WTC11 (cell line): ENCODE results near the gene RSPH1. TPM values are rescaled to one million over a fixed set of nuclear protein-coding genes. Genes with fewer than 3 reads are reported as not detected.

Experiments used
- ATAC-seq: fragments of 200-7000 bp; cut with Tn5 transposase; 2 replicates; pipeline ENCODE4 v1.10.0; 2021; ENCODE audit warnings: mild to moderate bottlenecking, moderate library complexity
- CTCF ChIA-PET: fragments of 300-600 bp; sonication (Branson Sonifier 250); formaldehyde crosslinking; loops from one replicate; lab custom pipeline; 2021; ENCODE audit warnings: antibody characterized with exemption; lab: Charles Lee
- POLR2A ChIA-PET: fragments of 350-600 bp; sonication (Branson Sonifier 250); formaldehyde crosslinking; loops from one replicate; lab custom pipeline; 2021; ENCODE audit warnings: antibody characterized with exemption; lab: Charles Lee
- DNase-seq: peaks from one replicate; pipeline ENCODE4 v3.0.0; 2021; ENCODE audit warnings: low spot score
- H3K27ac Mint-ChIP-seq: 2 replicates; pipeline ENCODE4 v1.8.0; 2021; ENCODE audit warnings: mixed read lengths
- H3K27me3 Mint-ChIP-seq: 2 replicates; pipeline ENCODE4 v1.8.0; 2021; ENCODE audit warnings: low read depth, mild to moderate bottlenecking, moderate library complexity, mixed read lengths
- H3K36me3 Mint-ChIP-seq: 2 replicates; pipeline ENCODE4 v1.8.0; 2021; ENCODE audit warnings: mixed read lengths
- H3K4me1 Mint-ChIP-seq: 2 replicates; pipeline ENCODE4 v1.8.0; 2022; ENCODE audit warnings: mixed read lengths
- H3K4me3 Mint-ChIP-seq: 2 replicates; pipeline ENCODE4 v1.8.0; 2021; ENCODE audit warnings: mild to moderate bottlenecking, moderate library complexity, mixed read lengths
- H3K9me3 Mint-ChIP-seq: 2 replicates; pipeline ENCODE4 v1.8.0; 2021; ENCODE audit warnings: mixed read lengths
- ATF1 ChIP-seq: sonication (generic); formaldehyde crosslinking; IDR thresholded peaks from 2 replicates; pipeline ENCODE4 v1.8.1; 2023; ENCODE audit warnings: mild to moderate bottlenecking, moderate library complexity, missing genetic modification reagents
- ESRRA ChIP-seq: sonication (generic); formaldehyde crosslinking; IDR thresholded peaks from 2 replicates; pipeline ENCODE4 v1.8.1; 2022; ENCODE audit warnings: mild to moderate bottlenecking, missing genetic modification reagents, borderline replicate concordance
- FOXP4 ChIP-seq: sonication (generic); formaldehyde crosslinking; IDR thresholded peaks from 2 replicates; pipeline ENCODE4 v1.8.0; 2022; ENCODE audit warnings: mild to moderate bottlenecking, missing genetic modification reagents
- GRHL2 ChIP-seq: fragments of 250-450 bp; sonication (Bioruptor Pico); IDR thresholded peaks from 2 replicates; pipeline ENCODE4 v1.8.0; 2022; ENCODE audit warnings: mild to moderate bottlenecking, moderate library complexity; ENCODE audit not compliant: insufficient replicate concordance, severe bottlenecking
- GTF2I ChIP-seq: fragments of 250-450 bp; sonication (Bioruptor Pico); conservative IDR thresholded peaks from 2 replicates; pipeline ENCODE4 v1.4.0; 2021; ENCODE audit warnings: mild to moderate bottlenecking
- NFATC4 ChIP-seq: fragments of 250-450 bp; sonication (Bioruptor Pico); IDR thresholded peaks from 2 replicates; pipeline ENCODE4 v1.9.0; 2021; ENCODE audit warnings: mild to moderate bottlenecking
- NR2C2 ChIP-seq: sonication (generic); formaldehyde crosslinking; IDR thresholded peaks from 2 replicates; pipeline ENCODE4 v1.8.0; 2022; ENCODE audit warnings: mild to moderate bottlenecking, missing genetic modification reagents
- PREB ChIP-seq: sonication (generic); formaldehyde crosslinking; IDR thresholded peaks from 2 replicates; pipeline ENCODE4 v1.8.1; 2022; ENCODE audit warnings: mild to moderate bottlenecking, missing genetic modification reagents, moderate library complexity, borderline replicate concordance
- PRRX2 ChIP-seq: fragments of 250-450 bp; sonication (Bioruptor Pico); IDR thresholded peaks from 2 replicates; pipeline ENCODE4 v1.8.0; 2021; ENCODE audit warnings: mild to moderate bottlenecking
- SMAD4 ChIP-seq: sonication (generic); formaldehyde crosslinking; IDR thresholded peaks from 2 replicates; pipeline ENCODE4 v1.8.0; 2022; ENCODE audit warnings: mild to moderate bottlenecking, missing genetic modification reagents
- SOX15 ChIP-seq: fragments of 250-450 bp; sonication (Bioruptor Pico); IDR thresholded peaks from 2 replicates; pipeline ENCODE4 v1.9.0; 2021; ENCODE audit warnings: mild to moderate bottlenecking
- TEAD1 ChIP-seq: sonication (generic); formaldehyde crosslinking; IDR thresholded peaks from 2 replicates; pipeline ENCODE4 v1.8.0; 2022; ENCODE audit warnings: mild to moderate bottlenecking, missing genetic modification reagents
- USF1 ChIP-seq: sonication (generic); formaldehyde crosslinking; IDR thresholded peaks from 2 replicates; pipeline ENCODE4 v1.8.0; 2022; ENCODE audit warnings: mild to moderate bottlenecking, missing genetic modification reagents
- ZNF138 ChIP-seq: sonication (generic); formaldehyde crosslinking; conservative IDR thresholded peaks from 2 replicates; pipeline ENCODE4 v1.8.1; 2022; ENCODE audit warnings: mild to moderate bottlenecking, moderate library complexity, missing genetic modification reagents
- ZNF232 ChIP-seq: sonication (generic); formaldehyde crosslinking; IDR thresholded peaks from 2 replicates; pipeline ENCODE4 v1.8.0; 2022; ENCODE audit warnings: mild to moderate bottlenecking, missing genetic modification reagents
- ZNF263 ChIP-seq: sonication (generic); formaldehyde crosslinking; IDR thresholded peaks from 2 replicates; pipeline ENCODE4 v1.8.1; 2022; ENCODE audit warnings: low read depth, mild to moderate bottlenecking, moderate library complexity, missing genetic modification reagents
- ZNF425 ChIP-seq: fragments of 250-450 bp; sonication (Bioruptor Pico); conservative IDR thresholded peaks from 2 replicates; pipeline ENCODE4 v1.9.0; 2021; ENCODE audit warnings: mild to moderate bottlenecking
- total RNA-seq: library from RNA; stranded (reverse); gene quantifications from 3 replicates; pipeline ENCODE4 v1.2.3, GENCODE V29; 2021
- TF ChIP-seq, protein P1 (sequence below): sonication (generic); formaldehyde crosslinking; IDR thresholded peaks from 2 replicates; pipeline ENCODE4 v1.8.0; 2023; ENCODE audit warnings: mild to moderate bottlenecking, missing genetic modification reagents
- TF ChIP-seq, protein P2 (sequence below): fragments of 200-600 bp; IDR thresholded peaks from 2 replicates; pipeline ENCODE4 v1.8.0; 2022; ENCODE audit warnings: antibody characterized with exemption
- TF ChIP-seq, protein P3 (sequence below): sonication (generic); formaldehyde crosslinking; IDR thresholded peaks from 2 replicates; pipeline ENCODE4 v1.8.0; 2023; ENCODE audit warnings: missing genetic modification reagents

The RSPH1 gene
- total RNA-seq, 1 experiment from 2014 or later = 0.11 TPM

DNA sequence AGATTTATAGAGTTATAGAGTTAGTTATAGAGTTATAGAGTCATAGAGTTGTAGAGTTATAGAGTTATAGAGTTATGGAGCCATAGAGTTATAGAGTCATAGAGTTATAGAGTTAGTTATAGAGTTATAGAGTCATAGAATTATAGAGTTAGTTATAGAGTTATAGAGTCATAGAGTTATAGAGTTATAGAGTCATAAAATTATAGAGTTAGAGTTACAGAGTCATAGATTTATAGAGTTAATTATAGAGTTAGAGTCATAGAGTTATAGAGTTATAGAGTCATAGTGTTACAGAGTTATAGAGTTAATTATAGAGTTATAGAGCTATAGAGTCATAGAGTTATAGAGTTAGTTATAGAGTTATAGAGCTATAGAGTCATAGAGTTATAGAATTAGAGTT is 60.2 kb downstream of the RSPH1 start (continued):
- TF ChIP-seq, protein P1, sequence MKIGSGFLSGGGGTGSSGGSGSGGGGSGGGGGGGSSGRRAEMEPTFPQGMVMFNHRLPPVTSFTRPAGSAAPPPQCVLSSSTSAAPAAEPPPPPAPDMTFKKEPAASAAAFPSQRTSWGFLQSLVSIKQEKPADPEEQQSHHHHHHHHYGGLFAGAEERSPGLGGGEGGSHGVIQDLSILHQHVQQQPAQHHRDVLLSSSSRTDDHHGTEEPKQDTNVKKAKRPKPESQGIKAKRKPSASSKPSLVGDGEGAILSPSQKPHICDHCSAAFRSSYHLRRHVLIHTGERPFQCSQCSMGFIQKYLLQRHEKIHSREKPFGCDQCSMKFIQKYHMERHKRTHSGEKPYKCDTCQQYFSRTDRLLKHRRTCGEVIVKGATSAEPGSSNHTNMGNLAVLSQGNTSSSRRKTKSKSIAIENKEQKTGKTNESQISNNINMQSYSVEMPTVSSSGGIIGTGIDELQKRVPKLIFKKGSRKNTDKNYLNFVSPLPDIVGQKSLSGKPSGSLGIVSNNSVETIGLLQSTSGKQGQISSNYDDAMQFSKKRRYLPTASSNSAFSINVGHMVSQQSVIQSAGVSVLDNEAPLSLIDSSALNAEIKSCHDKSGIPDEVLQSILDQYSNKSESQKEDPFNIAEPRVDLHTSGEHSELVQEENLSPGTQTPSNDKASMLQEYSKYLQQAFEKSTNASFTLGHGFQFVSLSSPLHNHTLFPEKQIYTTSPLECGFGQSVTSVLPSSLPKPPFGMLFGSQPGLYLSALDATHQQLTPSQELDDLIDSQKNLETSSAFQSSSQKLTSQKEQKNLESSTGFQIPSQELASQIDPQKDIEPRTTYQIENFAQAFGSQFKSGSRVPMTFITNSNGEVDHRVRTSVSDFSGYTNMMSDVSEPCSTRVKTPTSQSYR (CRISPR knock-in tag) = no peak
- TF ChIP-seq ZNF232 (CRISPR knock-in tag) (no peak), ZNF138 (CRISPR knock-in tag) (no peak), SOX15 (no peak), ATF1 (CRISPR knock-in tag) (no peak), PRRX2 (no peak), GRHL2 (CRISPR knock-in tag) (no peak), USF1 (CRISPR knock-in tag) (no peak)
- TF ChIP-seq, protein P2, sequence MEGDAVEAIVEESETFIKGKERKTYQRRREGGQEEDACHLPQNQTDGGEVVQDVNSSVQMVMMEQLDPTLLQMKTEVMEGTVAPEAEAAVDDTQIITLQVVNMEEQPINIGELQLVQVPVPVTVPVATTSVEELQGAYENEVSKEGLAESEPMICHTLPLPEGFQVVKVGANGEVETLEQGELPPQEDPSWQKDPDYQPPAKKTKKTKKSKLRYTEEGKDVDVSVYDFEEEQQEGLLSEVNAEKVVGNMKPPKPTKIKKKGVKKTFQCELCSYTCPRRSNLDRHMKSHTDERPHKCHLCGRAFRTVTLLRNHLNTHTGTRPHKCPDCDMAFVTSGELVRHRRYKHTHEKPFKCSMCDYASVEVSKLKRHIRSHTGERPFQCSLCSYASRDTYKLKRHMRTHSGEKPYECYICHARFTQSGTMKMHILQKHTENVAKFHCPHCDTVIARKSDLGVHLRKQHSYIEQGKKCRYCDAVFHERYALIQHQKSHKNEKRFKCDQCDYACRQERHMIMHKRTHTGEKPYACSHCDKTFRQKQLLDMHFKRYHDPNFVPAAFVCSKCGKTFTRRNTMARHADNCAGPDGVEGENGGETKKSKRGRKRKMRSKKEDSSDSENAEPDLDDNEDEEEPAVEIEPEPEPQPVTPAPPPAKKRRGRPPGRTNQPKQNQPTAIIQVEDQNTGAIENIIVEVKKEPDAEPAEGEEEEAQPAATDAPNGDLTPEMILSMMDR = no peak
- TF ChIP-seq, all 79 proteins: peak for 0

- Mint-ChIP-seq H3K27me3 (peaks cover 11% of the 10 kb centered on the region; the same call in 1 of the 2 replicates), H3K9me3 (peaks cover 37% of the 10 kb centered on the region), H3K36me3 (peaks cover 3% of the 10 kb centered on the region; the same call in 1 of the 2 replicates), H3K4me3 (no peak overlapping the region), H3K4me1 (no peaks in the 10 kb centered on the region), H3K27ac (no peak overlapping the region)
- DNase-seq (no peak), ATAC-seq (no peak)
- ChIA-PET CTCF (no interaction called here), POLR2A (no interaction called here)
- TF ChIP-seq ZNF263 (CRISPR knock-in tag) = no peak
- TF ChIP-seq NFATC4 (CRISPR knock-in tag) = no peak
- TF ChIP-seq TEAD1 = no peak
- TF ChIP-seq, protein P3, sequence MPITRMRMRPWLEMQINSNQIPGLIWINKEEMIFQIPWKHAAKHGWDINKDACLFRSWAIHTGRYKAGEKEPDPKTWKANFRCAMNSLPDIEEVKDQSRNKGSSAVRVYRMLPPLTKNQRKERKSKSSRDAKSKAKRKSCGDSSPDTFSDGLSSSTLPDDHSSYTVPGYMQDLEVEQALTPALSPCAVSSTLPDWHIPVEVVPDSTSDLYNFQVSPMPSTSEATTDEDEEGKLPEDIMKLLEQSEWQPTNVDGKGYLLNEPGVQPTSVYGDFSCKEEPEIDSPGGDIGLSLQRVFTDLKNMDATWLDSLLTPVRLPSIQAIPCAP (CRISPR knock-in tag) = no peak
- TF ChIP-seq, protein P1 (CRISPR knock-in tag) = no peak
- no peak for TF ChIP-seq SMAD4
- TF ChIP-seq GTF2I = no peak
- no peak for TF ChIP-seq ESRRA (CRISPR knock-in tag)
- no peak for TF ChIP-seq NR2C2 (CRISPR knock-in tag)
- no peak for TF ChIP-seq PREB (CRISPR knock-in tag)
- TF ChIP-seq ZNF425 (CRISPR knock-in tag) = no peak
- TF ChIP-seq FOXP4 = no peak
Measured at GRCh38 chr21:42435401-42435800, 60.6 kb downstream of the RSPH1 start.
